ENCODE measurements around the gene SECTM1. TPM values are rescaled to one million over a fixed set of nuclear protein-coding genes. Genes with fewer than 3 reads are reported as not detected.

Gene SECTM1
- total RNA-seq, 1 donor from 2014 or later = not detected

DNA sequence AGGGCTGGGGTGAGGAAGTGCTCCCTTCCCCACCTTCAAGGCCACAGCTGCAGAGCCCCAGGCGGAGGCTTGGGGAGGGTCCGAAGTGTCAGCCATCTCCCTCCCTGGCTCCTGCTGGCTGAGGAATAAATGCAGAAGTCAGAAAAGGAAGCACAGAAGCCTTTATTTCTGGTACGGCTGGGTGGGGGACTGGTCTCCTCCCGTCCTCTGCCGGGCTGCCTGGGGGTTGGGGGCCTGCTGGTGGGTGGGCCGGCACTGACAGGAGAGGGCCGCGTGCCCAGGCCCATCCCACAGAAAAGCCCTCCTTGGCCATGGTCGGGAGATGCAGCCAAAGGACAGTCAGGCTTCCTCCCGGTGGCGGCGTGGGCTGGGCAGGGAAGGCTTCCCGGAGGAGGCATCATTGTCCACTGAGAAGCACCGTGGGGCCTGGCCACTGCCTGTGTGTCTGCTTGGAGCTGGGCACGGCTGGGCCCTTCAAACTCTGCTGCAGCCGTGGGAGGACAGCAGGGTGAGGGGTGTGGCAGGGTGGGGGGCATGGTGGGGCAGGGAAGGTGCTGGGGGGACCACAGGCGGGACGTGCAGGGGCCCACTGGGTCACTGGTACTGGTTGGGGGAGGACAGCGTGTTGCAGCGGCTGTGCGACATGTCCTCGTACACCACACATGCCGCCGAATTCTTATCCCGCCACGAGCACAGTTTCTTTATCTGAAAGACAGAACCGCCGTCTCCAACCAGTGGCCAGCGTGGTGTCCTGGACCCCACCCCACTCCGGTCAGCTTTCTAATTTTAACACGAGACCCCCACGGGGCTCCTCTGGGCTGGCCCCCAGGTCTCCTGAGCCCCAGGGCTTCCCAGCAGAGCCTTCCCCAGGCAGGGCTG, 18.6 kb downstream of the SECTM1 start:
- no peak for DNase-seq (ENCODE audit: low read depth, low spot score)
- H3K36me3 Mint-ChIP-seq (ENCODE audit: low read depth) = no peaks in the 10 kb centered on the region
- no peaks in the 10 kb centered on the region for H3K9me3 Mint-ChIP-seq
- H3K4me1 Mint-ChIP-seq = peaks cover 7% of the 10 kb centered on the region
- no peak overlapping the region for H3K4me3 Mint-ChIP-seq
- no peak overlapping the region for H3K27ac Mint-ChIP-seq (ENCODE audit: unreplicated experiment)
- no peak for TF ChIP-seq CTCF (conservative IDR thresholded peaks at IDR 0.05)
- H3K27me3 Mint-ChIP-seq (ENCODE audit: low read depth) = peaks cover 9% of the 10 kb centered on the region

DNA sequence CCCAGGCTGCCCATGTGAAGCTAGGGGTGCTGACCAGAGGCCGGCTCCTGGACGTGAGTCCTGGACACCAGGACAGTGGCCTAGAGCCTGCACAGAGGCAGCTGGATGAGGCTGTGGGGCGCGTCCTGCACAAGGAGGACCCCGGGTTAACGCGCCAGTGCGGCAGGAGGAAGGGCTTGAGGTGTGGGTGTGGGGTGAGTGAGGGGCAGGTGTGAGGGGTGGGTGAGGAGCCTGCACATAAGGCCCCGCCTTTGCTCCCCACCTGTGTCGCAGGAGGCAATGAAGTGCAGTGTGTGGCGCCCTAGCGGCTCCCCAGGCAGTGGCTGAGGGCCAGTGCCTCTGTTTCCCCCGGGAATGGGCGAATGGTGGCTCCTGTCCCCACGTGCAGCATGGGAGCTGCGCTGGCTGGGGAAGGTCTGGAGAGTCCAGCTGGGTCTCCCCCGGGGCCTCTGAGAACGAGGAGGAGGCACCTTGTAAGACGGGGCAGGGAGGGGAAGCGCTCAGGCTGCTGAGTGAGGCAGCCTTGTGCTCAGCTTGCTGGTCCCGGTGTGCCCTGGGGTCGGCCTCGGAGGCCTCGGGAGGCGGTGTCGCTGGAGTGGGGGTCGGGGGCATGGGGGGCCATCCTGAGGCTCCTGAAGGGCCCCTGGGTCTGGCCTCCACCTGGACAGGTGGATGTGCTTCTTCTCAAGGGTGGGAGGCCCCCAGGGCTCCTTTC, 19.4 kb downstream of the SECTM1 start:
- Mint-ChIP-seq H3K27me3 (ENCODE audit: low read depth) (peaks cover 9% of the 10 kb centered on the region), H3K36me3 (ENCODE audit: low read depth) (no peaks in the 10 kb centered on the region), H3K9me3 (no peaks in the 10 kb centered on the region), H3K27ac (ENCODE audit: unreplicated experiment) (no peak overlapping the region), H3K4me1 (peaks cover 7% of the 10 kb centered on the region), H3K4me3 (no peak overlapping the region)
- TF ChIP-seq CTCF (conservative IDR thresholded peaks at IDR 0.05) = no peak
- no peak for DNase-seq (ENCODE audit: low read depth, low spot score)

DNA sequence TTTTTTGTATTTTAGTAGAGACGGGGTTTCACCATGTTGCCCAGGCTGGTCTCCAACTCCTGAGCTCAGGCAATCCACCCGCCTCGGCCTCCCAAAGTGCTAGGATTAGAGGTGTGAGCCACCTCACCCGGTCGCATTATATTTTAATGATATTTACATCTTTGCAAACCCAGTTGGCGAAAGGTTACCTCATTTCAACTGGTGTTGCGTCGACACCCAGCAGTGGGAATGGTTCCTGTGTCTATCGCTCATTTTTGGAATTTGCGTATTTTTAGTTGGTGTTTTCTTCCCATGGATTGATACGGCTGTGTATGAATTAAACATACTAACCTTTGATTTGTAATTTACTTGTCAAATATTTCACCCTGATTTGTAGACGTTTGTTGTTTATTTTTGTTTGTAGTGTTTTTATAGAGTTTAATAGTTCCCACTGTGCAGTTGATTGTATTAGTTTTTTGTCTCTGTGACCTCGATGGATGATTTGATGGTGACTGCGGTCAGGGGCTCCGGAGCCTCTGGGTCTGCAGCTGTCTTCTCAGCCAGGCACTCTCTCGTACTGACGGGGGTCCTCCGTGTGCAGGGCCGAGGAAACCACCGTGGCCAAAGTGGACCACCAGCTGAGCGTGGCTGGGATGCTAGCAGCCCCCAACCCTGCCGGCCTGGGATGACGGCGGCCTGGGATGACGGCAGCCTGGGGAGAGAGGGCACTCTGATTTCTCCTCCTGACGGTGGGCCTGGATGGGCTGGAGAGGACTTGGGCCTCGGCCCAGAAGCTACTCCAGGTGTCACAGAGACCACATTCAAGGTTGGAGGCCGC, 20.2 kb downstream of the SECTM1 start:
- Mint-ChIP-seq H3K4me1 (peaks cover 7% of the 10 kb centered on the region), H3K9me3 (no peaks in the 10 kb centered on the region), H3K4me3 (no peak overlapping the region), H3K27me3 (ENCODE audit: low read depth) (peaks cover 16% of the 10 kb centered on the region), H3K27ac (ENCODE audit: unreplicated experiment) (no peak overlapping the region), H3K36me3 (ENCODE audit: low read depth) (no peaks in the 10 kb centered on the region)
- DNase-seq (ENCODE audit: low read depth, low spot score) = no peak
- no peak for TF ChIP-seq CTCF (conservative IDR thresholded peaks at IDR 0.05)

- Mint-ChIP-seq H3K27ac (ENCODE audit: unreplicated experiment) (no peak overlapping the region), H3K27me3 (ENCODE audit: low read depth) (peaks cover 21% of the 10 kb centered on the region), H3K9me3 (no peaks in the 10 kb centered on the region), H3K36me3 (ENCODE audit: low read depth) (no peaks in the 10 kb centered on the region), H3K4me3 (no peak overlapping the region), H3K4me1 (peaks cover 7% of the 10 kb centered on the region)
- TF ChIP-seq CTCF (conservative IDR thresholded peaks at IDR 0.05) = no peak
- DNase-seq (ENCODE audit: low read depth, low spot score) = no peak
Observed at GRCh38 chr17:82311971-82312370, 21.6 kb downstream of the SECTM1 start.

- H3K9me3 Mint-ChIP-seq = no peaks in the 10 kb centered on the region
- peaks cover 24% of the 10 kb centered on the region for H3K27me3 Mint-ChIP-seq (ENCODE audit: low read depth)
- no peaks in the 10 kb centered on the region for H3K36me3 Mint-ChIP-seq (ENCODE audit: low read depth)
- DNase-seq (ENCODE audit: low read depth, low spot score) = no peak
- H3K4me1 Mint-ChIP-seq = peaks cover 4% of the 10 kb centered on the region
- no peak overlapping the region for H3K27ac Mint-ChIP-seq (ENCODE audit: unreplicated experiment)
- no peak for TF ChIP-seq CTCF (conservative IDR thresholded peaks at IDR 0.05)
- H3K4me3 Mint-ChIP-seq = no peak overlapping the region
Observed at GRCh38 chr17:82310877-82311276, 22.7 kb downstream of the SECTM1 start.
